Astrocyte (in vitro differentiated cells and primary cell): ENCODE results near the gene NOL4L. TPM values are rescaled to one million over a fixed set of nuclear protein-coding genes. Genes with fewer than 3 reads are reported as not detected.

ENCODE experiments used
- DNase-seq: peaks from one replicate; pipeline ENCODE4 v3.0.0-alpha.2; 2010; ENCODE audit warnings: low read depth
- FAIRE-seq: peaks from 2 replicates; lab custom pipeline; 2011; peaks lifted over from hg19 to GRCh38; lab: Jason Lieb, UNC
- H2AFZ ChIP-seq: 2 replicates; pipeline ENCODE4 v1.6.0; 2012; ENCODE audit warnings: low read depth, low read length, inconsistent platforms
- H3K27ac ChIP-seq: 2 replicates; pipeline ENCODE4 v1.5.1; 2011; ENCODE audit warnings: low read depth, low read length, inconsistent platforms
- H3K27me3 ChIP-seq: 2 replicates; pipeline ENCODE4 v1.6.0; 2011; ENCODE audit warnings: low read length, inconsistent platforms; ENCODE audit not compliant: insufficient read depth
- H3K36me3 ChIP-seq: 2 replicates; pipeline ENCODE4 v1.5.1; 2011; ENCODE audit warnings: low read length, inconsistent platforms; ENCODE audit not compliant: insufficient read depth
- H3K4me1 ChIP-seq: 2 replicates; pipeline ENCODE4 v1.5.1; 2011; ENCODE audit warnings: low read length, inconsistent platforms; ENCODE audit not compliant: insufficient read depth
- H3K4me2 ChIP-seq: 2 replicates; pipeline ENCODE4 v1.6.0; 2012; ENCODE audit warnings: low read length, inconsistent platforms
- H3K4me3 ChIP-seq: 2 replicates; pipeline ENCODE4 v1.5.1; 2011; ENCODE audit warnings: low read depth, mild to moderate bottlenecking, low read length, inconsistent platforms; ENCODE audit not compliant: insufficient read depth
- H3K79me2 ChIP-seq: 2 replicates; pipeline ENCODE4 v1.6.0; 2012; ENCODE audit warnings: mild to moderate bottlenecking, low read length, inconsistent platforms; ENCODE audit not compliant: insufficient read depth
- H3K9ac ChIP-seq: 2 replicates; pipeline ENCODE4 v1.6.0; 2012; ENCODE audit warnings: mild to moderate bottlenecking, low read length, inconsistent platforms
- H3K9me3 ChIP-seq: 2 replicates; pipeline ENCODE4 v1.5.1; 2012; ENCODE audit warnings: low read depth, mild to moderate bottlenecking, low read length, inconsistent platforms; ENCODE audit not compliant: insufficient read depth
- H4K20me1 ChIP-seq: 2 replicates; pipeline ENCODE4 v1.6.0; 2012; ENCODE audit warnings: low read length, inconsistent platforms; ENCODE audit not compliant: insufficient read depth
- H3K27ac Mint-ChIP-seq: one replicate; pipeline ENCODE4 v1.8.0; 2021; ENCODE audit warnings: mild to moderate bottlenecking, mixed read lengths; ENCODE audit not compliant: unreplicated experiment
- H3K27me3 Mint-ChIP-seq: one replicate; pipeline ENCODE4 v1.8.0; 2021; ENCODE audit warnings: low read depth, mixed read lengths; ENCODE audit not compliant: unreplicated experiment
- H3K36me3 Mint-ChIP-seq: one replicate; pipeline ENCODE4 v1.8.0; 2021; ENCODE audit warnings: low read depth, mixed read lengths; ENCODE audit not compliant: unreplicated experiment
- H3K4me1 Mint-ChIP-seq: one replicate; pipeline ENCODE4 v1.8.0; 2021; ENCODE audit warnings: low read depth, mixed read lengths; ENCODE audit not compliant: unreplicated experiment
- H3K4me3 Mint-ChIP-seq: one replicate; pipeline ENCODE4 v1.8.0; 2021; ENCODE audit warnings: mild to moderate bottlenecking, moderate library complexity, mixed read lengths; ENCODE audit not compliant: unreplicated experiment
- H3K9me3 Mint-ChIP-seq: one replicate; pipeline ENCODE4 v1.8.0; 2021; ENCODE audit warnings: mild to moderate bottlenecking, mixed read lengths; ENCODE audit not compliant: unreplicated experiment
- EZH2 ChIP-seq: IDR thresholded peaks from 2 replicates; pipeline ENCODE4 v1.6.1; 2012; ENCODE audit warnings: mild to moderate bottlenecking, low read length, inconsistent platforms; ENCODE audit not compliant: insufficient read depth
- total RNA-seq: library from RNA; stranded (reverse); gene quantifications from 2 replicates; pipeline ENCODE4 v1.2.1, GENCODE V29; 2021
- TF ChIP-seq, protein P1 (sequence below): IDR thresholded peaks from 2 replicates; pipeline ENCODE4 v1.5.1; 2011; ENCODE audit warnings: low read depth, mild to moderate bottlenecking, inconsistent platforms, low read length, moderate library complexity; ENCODE audit not compliant: insufficient read depth

Gene NOL4L
- total RNA-seq, 1 donor from 2014 or later: 35.5 TPM

DNA sequence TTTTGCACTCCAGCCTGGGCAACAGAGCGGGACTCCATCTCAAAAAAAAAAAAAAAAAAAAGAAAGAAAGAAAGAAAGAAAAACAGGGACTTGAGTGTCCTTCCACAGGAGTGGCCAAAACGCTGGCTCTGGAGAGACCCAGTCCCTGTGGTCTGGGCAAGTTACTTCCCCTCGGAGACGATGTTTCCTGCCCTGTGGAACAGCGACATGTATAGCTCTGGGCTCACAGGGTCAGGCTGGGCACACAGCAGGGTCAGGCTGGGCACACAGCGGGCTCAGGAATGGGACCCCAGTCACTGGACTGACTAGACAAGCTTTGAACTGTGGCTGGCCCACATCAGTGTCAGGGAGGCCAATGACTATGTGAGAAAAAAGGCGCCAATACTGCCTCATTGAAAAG, 116.3 kb downstream of the NOL4L start:
- Mint-ChIP-seq H3K27me3 (no peaks in the 10 kb centered on the region), H3K4me1 (peaks cover 18% of the 10 kb centered on the region), H3K27ac (no peak overlapping the region), H3K9me3 (no peaks in the 10 kb centered on the region), H3K4me3 (no peak overlapping the region), H3K36me3 (peaks cover 7% of the 10 kb centered on the region)
- Histone ChIP-seq H3K27me3 (no peaks in the 10 kb centered on the region), H3K4me3 (no peak overlapping the region), H3K79me2 (peaks cover 97% of the 10 kb centered on the region), H3K9ac (no peak overlapping the region), H3K9me3 (no peaks in the 10 kb centered on the region), H2AFZ (no peak overlapping the region), H3K36me3 (peaks cover 4% of the 10 kb centered on the region), H4K20me1 (peaks cover 22% of the 10 kb centered on the region), H3K4me2 (no peak overlapping the region), H3K4me1 (peaks cover 70% of the 10 kb centered on the region), H3K27ac (peak overlapping the region; percentile 51)
- no peak for DNase-seq
- TF ChIP-seq EZH2: no peak
- TF ChIP-seq, protein P1, sequence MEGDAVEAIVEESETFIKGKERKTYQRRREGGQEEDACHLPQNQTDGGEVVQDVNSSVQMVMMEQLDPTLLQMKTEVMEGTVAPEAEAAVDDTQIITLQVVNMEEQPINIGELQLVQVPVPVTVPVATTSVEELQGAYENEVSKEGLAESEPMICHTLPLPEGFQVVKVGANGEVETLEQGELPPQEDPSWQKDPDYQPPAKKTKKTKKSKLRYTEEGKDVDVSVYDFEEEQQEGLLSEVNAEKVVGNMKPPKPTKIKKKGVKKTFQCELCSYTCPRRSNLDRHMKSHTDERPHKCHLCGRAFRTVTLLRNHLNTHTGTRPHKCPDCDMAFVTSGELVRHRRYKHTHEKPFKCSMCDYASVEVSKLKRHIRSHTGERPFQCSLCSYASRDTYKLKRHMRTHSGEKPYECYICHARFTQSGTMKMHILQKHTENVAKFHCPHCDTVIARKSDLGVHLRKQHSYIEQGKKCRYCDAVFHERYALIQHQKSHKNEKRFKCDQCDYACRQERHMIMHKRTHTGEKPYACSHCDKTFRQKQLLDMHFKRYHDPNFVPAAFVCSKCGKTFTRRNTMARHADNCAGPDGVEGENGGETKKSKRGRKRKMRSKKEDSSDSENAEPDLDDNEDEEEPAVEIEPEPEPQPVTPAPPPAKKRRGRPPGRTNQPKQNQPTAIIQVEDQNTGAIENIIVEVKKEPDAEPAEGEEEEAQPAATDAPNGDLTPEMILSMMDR: no peak
- no peak for FAIRE-seq

DNA sequence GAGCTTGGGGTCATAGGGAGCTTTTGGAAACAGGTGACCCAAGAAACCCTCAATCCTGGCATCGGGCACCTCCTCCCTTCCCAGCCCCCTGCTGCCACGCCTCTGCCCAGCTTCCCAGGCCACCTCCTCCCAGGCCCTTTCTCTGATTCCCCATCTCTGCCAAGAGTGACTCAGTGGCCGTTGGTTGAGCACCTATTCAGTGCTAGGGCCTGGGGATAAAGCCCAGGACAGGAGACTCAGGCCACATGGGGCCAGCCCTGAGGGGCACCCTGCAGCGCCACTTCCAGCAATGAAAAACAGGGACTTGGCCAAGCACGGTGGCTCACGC, 116.9 kb downstream of the NOL4L start:
- no peaks in the 10 kb centered on the region for H3K9me3 Mint-ChIP-seq

DNA sequence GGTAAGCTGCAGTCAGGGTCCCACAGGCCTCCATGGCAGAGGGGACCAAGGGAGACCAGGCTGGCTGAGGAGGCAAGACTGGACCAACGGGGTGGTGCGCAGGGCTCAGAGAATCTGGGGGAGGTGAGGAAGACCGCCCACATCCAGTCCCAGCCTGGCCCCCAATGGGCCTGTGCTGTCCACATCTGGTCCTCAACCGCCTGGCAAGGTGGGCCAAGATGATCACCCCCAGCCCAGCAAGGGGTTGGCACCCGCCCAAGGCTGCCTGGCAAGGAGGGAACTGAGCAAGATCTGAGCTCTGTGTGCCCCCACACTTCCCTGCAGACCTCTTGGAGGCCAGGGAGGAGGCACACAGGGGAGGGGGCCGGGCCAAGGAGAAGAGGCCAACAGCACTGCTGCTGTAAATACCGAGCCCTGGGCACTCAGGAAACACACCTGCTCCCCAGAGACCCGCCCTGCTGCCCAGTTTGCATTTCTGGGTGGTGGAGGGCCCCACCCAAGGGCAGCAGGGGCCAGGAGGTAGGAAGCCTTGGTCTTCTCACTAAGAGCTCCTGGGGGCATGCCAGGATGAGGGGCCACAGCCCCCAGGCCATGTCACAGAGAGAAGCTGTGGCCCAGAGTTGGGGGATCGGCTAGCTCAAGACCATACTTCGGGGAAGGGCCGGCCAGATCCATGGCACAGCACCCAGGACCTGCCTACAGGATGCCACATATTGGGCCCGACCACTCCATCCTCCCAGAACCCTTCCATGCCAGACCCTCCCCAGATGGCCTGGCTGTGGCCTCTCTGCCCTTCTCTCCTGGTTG, 117.4 kb downstream of the NOL4L start:
- H3K4me3 Mint-ChIP-seq: no peak overlapping the region
- H3K36me3 Mint-ChIP-seq: peaks cover 7% of the 10 kb centered on the region
- Histone ChIP-seq H3K4me1 (peaks cover 65% of the 10 kb centered on the region), H3K9me3 (no peaks in the 10 kb centered on the region), H3K4me2 (no peak overlapping the region), H3K79me2 (peaks cover 97% of the 10 kb centered on the region), H3K27me3 (no peaks in the 10 kb centered on the region), H4K20me1 (peaks cover 34% of the 10 kb centered on the region), H3K9ac (no peak overlapping the region), H3K27ac (no peak overlapping the region), H2AFZ (no peak overlapping the region), H3K36me3 (peaks cover 4% of the 10 kb centered on the region), H3K4me3 (no peak overlapping the region)
- no peak for FAIRE-seq
- peaks cover 14% of the 10 kb centered on the region for H3K4me1 Mint-ChIP-seq
- no peak overlapping the region for H3K27ac Mint-ChIP-seq
- H3K9me3 Mint-ChIP-seq: no peaks in the 10 kb centered on the region
- H3K27me3 Mint-ChIP-seq: no peaks in the 10 kb centered on the region
- DNase-seq: no peak
- TF ChIP-seq, protein P1: no peak
- TF ChIP-seq EZH2: no peak

More for the DNA sequence above, 116.9 kb downstream of the NOL4L start:
- no peaks in the 10 kb centered on the region for H3K27me3 Mint-ChIP-seq
- TF ChIP-seq EZH2: no peak
- H3K4me3 Mint-ChIP-seq: no peak overlapping the region
- peaks cover 7% of the 10 kb centered on the region for H3K36me3 Mint-ChIP-seq
- Histone ChIP-seq H3K9ac (no peak overlapping the region), H3K79me2 (peaks cover 97% of the 10 kb centered on the region), H2AFZ (no peak overlapping the region), H4K20me1 (peaks cover 28% of the 10 kb centered on the region), H3K4me1 (peaks cover 70% of the 10 kb centered on the region), H3K9me3 (no peaks in the 10 kb centered on the region), H3K27ac (no peak overlapping the region), H3K27me3 (no peaks in the 10 kb centered on the region), H3K4me3 (no peak overlapping the region), H3K4me2 (no peak overlapping the region), H3K36me3 (peaks cover 4% of the 10 kb centered on the region)
- H3K27ac Mint-ChIP-seq: no peak overlapping the region
- DNase-seq: no peak
- FAIRE-seq: no peak
- H3K4me1 Mint-ChIP-seq: peaks cover 14% of the 10 kb centered on the region
